Gastroesophageal sphincter (tissue), 3 donors: ENCODE data around the gene SLC17A8.

ENCODE experiments used
- CTCF ChIP-seq, 4 experiments: fragments of 200-600 bp in 2 of 4; fragments of 450-650 bp in 2 of 4; sonication (generic) in 1 of 4; IDR thresholded peaks; one replicate each; pipeline ENCODE4 v1.5.1; 2017 to 2019; ENCODE audit warnings: antibody characterized with exemption in 4 of 4, mild to moderate bottlenecking in 2 of 4, moderate library complexity in 2 of 4
- EP300 ChIP-seq: sonication (generic); formaldehyde crosslinking; IDR thresholded peaks from one replicate; pipeline ENCODE4 v1.6.1; 2017; ENCODE audit warnings: antibody characterized with exemption, mild to moderate bottlenecking

- TF ChIP-seq CTCF (IDR thresholded peaks at IDR 0.05) (no peak), EP300 (no peak)
These were observed 85.5 kb downstream of the SLC17A8 start for GRCh38 chr12:100442403-100442802.
